PC-3 (cell line): ENCODE measurements around the gene OSBPL2. TPM values are rescaled to one million over a fixed set of nuclear protein-coding genes. Genes with fewer than 3 reads are reported as not detected.

Experiments
- ATAC-seq: fragments of 200-7000 bp; cut with Tn5 transposase; 2 replicates; pipeline ENCODE4 v1.9.1; 2020; ENCODE audit warnings: mild to moderate bottlenecking, moderate library complexity
- BruUV-seq: library from RNA; stranded (reverse); fragments of 400-500 nt; replicated peaks from 2 replicates; lab custom pipeline; 2021; lab: Mats Ljungman, UMichigan
- CTCF ChIA-PET: fragments of 300-600 bp; sonication (Branson Sonifier 250); formaldehyde crosslinking; loops from one replicate; lab custom pipeline; 2022; ENCODE audit warnings: antibody characterized with exemption; lab: Charles Lee
- POLR2A ChIA-PET: fragments of 300-600 bp; sonication (Branson Sonifier 250); formaldehyde crosslinking; loops from one replicate; lab custom pipeline; 2022; ENCODE audit warnings: antibody characterized with exemption; ENCODE audit not compliant: unreplicated experiment; lab: Charles Lee
- DNase-seq: peaks from one replicate; pipeline ENCODE4 v3.0.0-alpha.2; 2015
- H2AFZ ChIP-seq: fragments of 300-600 bp; sonication (generic); 2 replicates; pipeline ENCODE4 v1.6.0; 2016; ENCODE audit warnings: antibody characterized with exemption, low read length
- H3F3A ChIP-seq: fragments of 300-600 bp; sonication (generic); one replicate; pipeline ENCODE4 v1.6.0; 2017; ENCODE audit warnings: antibody characterized with exemption, low read length, control low read depth, mild to moderate bottlenecking; ENCODE audit not compliant: unreplicated experiment
- H3K27ac ChIP-seq: fragments of 300-600 bp; sonication (generic); 2 replicates; pipeline ENCODE4 v1.5.1; 2016; ENCODE audit warnings: mild to moderate bottlenecking, low read length
- H3K27me3 ChIP-seq: fragments of 300-600 bp; sonication (generic); 2 replicates; pipeline ENCODE4 v1.6.1; 2016; ENCODE audit warnings: low read length, mixed read lengths
- H3K36me3 ChIP-seq: fragments of 300-600 bp; sonication (generic); 2 replicates; pipeline ENCODE4 v1.6.1; 2016; ENCODE audit warnings: low read depth, mixed run types, low read length, mixed read lengths
- H3K4me1 ChIP-seq: fragments of 300-600 bp; sonication (generic); 2 replicates; pipeline ENCODE4 v1.5.1; 2016; ENCODE audit warnings: low read length; ENCODE audit not compliant: insufficient read depth
- H3K4me2 ChIP-seq: fragments of 300-600 bp; sonication (generic); 2 replicates; pipeline ENCODE4 v1.6.0; 2016; ENCODE audit warnings: low read length
- H3K4me3 ChIP-seq: fragments of 300-600 bp; sonication (generic); 2 replicates; pipeline ENCODE4 v1.5.1; 2016; ENCODE audit warnings: mild to moderate bottlenecking, low read length, mixed read lengths
- H3K79me2 ChIP-seq: fragments of 300-600 bp; sonication (generic); 2 replicates; pipeline ENCODE4 v1.6.1; 2017; ENCODE audit warnings: low read length, mixed read lengths
- H3K9ac ChIP-seq: fragments of 300-600 bp; sonication (generic); 2 replicates; pipeline ENCODE4 v1.6.0; 2016; ENCODE audit warnings: mild to moderate bottlenecking, low read length
- H3K9me2 ChIP-seq: fragments of 300-600 bp; sonication (generic); replicated peaks from 2 replicates; pipeline ENCODE4 v1.6.1; 2016; ENCODE audit warnings: mixed run types, low read length, mixed read lengths
- H3K9me3 ChIP-seq: fragments of 300-600 bp; sonication (generic); 2 replicates; pipeline ENCODE4 v1.6.1; 2016; ENCODE audit warnings: low read length, mixed read lengths
- H4K20me1 ChIP-seq: fragments of 300-600 bp; sonication (generic); 2 replicates; pipeline ENCODE4 v1.6.1; 2016; ENCODE audit warnings: low read length, mixed read lengths
- EZH2 ChIP-seq: fragments of 300-600 bp; sonication (generic); IDR thresholded peaks from one replicate; pipeline ENCODE4 v1.6.1; 2017; ENCODE audit warnings: antibody characterized with exemption, mild to moderate bottlenecking, low read length; ENCODE audit not compliant: unreplicated experiment
- EZH2phosphoT487 ChIP-seq: fragments of 300-600 bp; sonication (generic); IDR thresholded peaks from 2 replicates; pipeline ENCODE4 v1.6.1; 2018; ENCODE audit warnings: mild to moderate bottlenecking, antibody characterized with exemption, low read length, borderline replicate concordance
- intact Hi-C: fragments of 100-400 bp; cut with micrococcal nuclease; formaldehyde crosslinking; loops from 2 replicates; pipeline ENCODE4 v1.9.0; 2023
- total RNA-seq: library from RNA; depleted of rRNA; stranded (reverse); fragments of >200 nt; gene quantifications from 2 replicates; pipeline ENCODE4 v1.2.3, GENCODE V29; 2014
- TF ChIP-seq, protein P1 (sequence below): fragments of 300-600 bp; sonication (generic); conservative IDR thresholded peaks from 2 replicates; pipeline ENCODE4 v1.5.1; 2017; ENCODE audit warnings: antibody characterized with exemption, low read depth, mild to moderate bottlenecking, low read length

Gene OSBPL2
- total RNA-seq, 1 experiment from 2014 or later, result 39.7 TPM

GRCh38 chr20:62275219-62275618 lies 36.9 kb downstream of the OSBPL2 start:
- Histone ChIP-seq H3K79me2 (no peaks in the 10 kb centered on the region), H3K9me3 (no peaks in the 10 kb centered on the region), H2AFZ (no peak overlapping the region), H3F3A (no peaks in the 10 kb centered on the region), H3K4me3 (no peak overlapping the region), H3K9ac (no peak overlapping the region), H4K20me1 (no peaks in the 10 kb centered on the region), H3K9me2 (no peaks in the 10 kb centered on the region), H3K4me1 (no peaks in the 10 kb centered on the region), H3K4me2 (no peak overlapping the region), H3K27me3 (no peaks in the 10 kb centered on the region), H3K27ac (no peak overlapping the region), H3K36me3 (peaks cover 21% of the 10 kb centered on the region; the same call in 1 of the 2 replicates)
- ATAC-seq (no peak), DNase-seq (no peak)
- intact Hi-C loops, result no loop called here
- POLR2A ChIA-PET, result no interaction called here
- TF ChIP-seq EZH2 (no peak), EZH2phosphoT487 (no peak)
- TF ChIP-seq, protein P1, sequence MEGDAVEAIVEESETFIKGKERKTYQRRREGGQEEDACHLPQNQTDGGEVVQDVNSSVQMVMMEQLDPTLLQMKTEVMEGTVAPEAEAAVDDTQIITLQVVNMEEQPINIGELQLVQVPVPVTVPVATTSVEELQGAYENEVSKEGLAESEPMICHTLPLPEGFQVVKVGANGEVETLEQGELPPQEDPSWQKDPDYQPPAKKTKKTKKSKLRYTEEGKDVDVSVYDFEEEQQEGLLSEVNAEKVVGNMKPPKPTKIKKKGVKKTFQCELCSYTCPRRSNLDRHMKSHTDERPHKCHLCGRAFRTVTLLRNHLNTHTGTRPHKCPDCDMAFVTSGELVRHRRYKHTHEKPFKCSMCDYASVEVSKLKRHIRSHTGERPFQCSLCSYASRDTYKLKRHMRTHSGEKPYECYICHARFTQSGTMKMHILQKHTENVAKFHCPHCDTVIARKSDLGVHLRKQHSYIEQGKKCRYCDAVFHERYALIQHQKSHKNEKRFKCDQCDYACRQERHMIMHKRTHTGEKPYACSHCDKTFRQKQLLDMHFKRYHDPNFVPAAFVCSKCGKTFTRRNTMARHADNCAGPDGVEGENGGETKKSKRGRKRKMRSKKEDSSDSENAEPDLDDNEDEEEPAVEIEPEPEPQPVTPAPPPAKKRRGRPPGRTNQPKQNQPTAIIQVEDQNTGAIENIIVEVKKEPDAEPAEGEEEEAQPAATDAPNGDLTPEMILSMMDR, result no peak
- BruUV-seq, result no TSS peak
- CTCF ChIA-PET, result no interaction called here

- Histone ChIP-seq H3K9me2 (no peaks in the 10 kb centered on the region), H3K4me1 (no peaks in the 10 kb centered on the region), H3K36me3 (peaks cover 30% of the 10 kb centered on the region; the same call in 1 of the 2 replicates), H2AFZ (no peak overlapping the region), H3K4me2 (no peak overlapping the region), H3K9me3 (no peaks in the 10 kb centered on the region), H3F3A (no peaks in the 10 kb centered on the region), H3K4me3 (no peak overlapping the region), H3K27ac (no peak overlapping the region), H3K9ac (no peak overlapping the region), H3K79me2 (no peaks in the 10 kb centered on the region), H3K27me3 (no peaks in the 10 kb centered on the region), H4K20me1 (no peaks in the 10 kb centered on the region)
- no TSS peak for BruUV-seq
- ChIA-PET POLR2A (no interaction called here), CTCF (no interaction called here)
- no peak for DNase-seq
- intact Hi-C loops, result no loop called here
- no peak for TF ChIP-seq EZH2phosphoT487
- TF ChIP-seq, protein P1, result no peak
- no peak for TF ChIP-seq EZH2
- no peak for ATAC-seq
Observed at GRCh38 chr20:62276439-62276838, 38.1 kb downstream of the OSBPL2 start.

- Histone ChIP-seq H2AFZ (no peak overlapping the region), H3K36me3 (peaks cover 34% of the 10 kb centered on the region; the same call in 1 of the 2 replicates), H3K4me3 (no peak overlapping the region), H3K9ac (no peak overlapping the region), H3K79me2 (no peaks in the 10 kb centered on the region), H4K20me1 (no peaks in the 10 kb centered on the region), H3K27ac (no peak overlapping the region), H3K27me3 (no peaks in the 10 kb centered on the region), H3K9me3 (no peaks in the 10 kb centered on the region), H3K4me1 (no peaks in the 10 kb centered on the region), H3K9me2 (no peaks in the 10 kb centered on the region), H3F3A (no peaks in the 10 kb centered on the region), H3K4me2 (no peak overlapping the region)
- POLR2A ChIA-PET, result no interaction called here
- no peak for ATAC-seq
- no peak for TF ChIP-seq EZH2
- TF ChIP-seq EZH2phosphoT487, result no peak
- TF ChIP-seq, protein P1, result no peak
- no peak for DNase-seq
- intact Hi-C loops, result no loop called here
- BruUV-seq, result no TSS peak
- CTCF ChIA-PET, result no interaction called here
Observed at GRCh38 chr20:62277253-62277652, 38.9 kb downstream of the OSBPL2 start.
